ENCODE data around the gene FAM210B. TPM values are rescaled to one million over a fixed set of nuclear protein-coding genes. Genes with fewer than 3 reads are reported as not detected.
"Not testable (repeated sequence)": the region's sequence is repeated elsewhere in the genome, so short reads cannot be mapped to it uniquely, and the experiment has no call there.

Gene FAM210B
- polyA plus RNA-seq, 1 donor from 2014 or later, result 15.8 TPM

DNA sequence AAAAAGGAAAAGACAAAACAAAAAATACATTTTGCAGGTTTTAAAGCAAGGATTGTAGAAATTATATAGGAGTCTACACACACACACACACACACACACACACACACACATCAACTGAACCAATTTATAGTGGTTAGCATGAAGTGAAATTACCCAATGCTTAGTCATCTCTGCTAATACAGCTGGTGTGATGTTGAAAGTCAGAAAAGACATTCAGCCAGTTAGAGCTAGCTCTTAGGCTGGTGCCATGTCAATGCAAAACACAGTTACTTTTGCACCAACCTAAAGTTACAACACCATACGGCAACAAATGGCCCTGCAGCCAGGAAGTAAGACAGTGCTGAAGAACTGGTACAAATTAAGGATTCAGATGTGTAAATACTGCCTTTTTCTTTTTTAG, 15.2 kb downstream of the FAM210B start:
- Mint-ChIP-seq H3K9me3 (no peaks in the 10 kb centered on the region), H3K27ac (no peak overlapping the region), H3K36me3 (peaks cover 3% of the 10 kb centered on the region), H3K4me1 (peaks cover 0 to 4% (median 2%) of the 10 kb centered on the region in 3 donors), H3K4me3 (no peak overlapping the region), H3K27me3 (no peaks in the 10 kb centered on the region)

DNA sequence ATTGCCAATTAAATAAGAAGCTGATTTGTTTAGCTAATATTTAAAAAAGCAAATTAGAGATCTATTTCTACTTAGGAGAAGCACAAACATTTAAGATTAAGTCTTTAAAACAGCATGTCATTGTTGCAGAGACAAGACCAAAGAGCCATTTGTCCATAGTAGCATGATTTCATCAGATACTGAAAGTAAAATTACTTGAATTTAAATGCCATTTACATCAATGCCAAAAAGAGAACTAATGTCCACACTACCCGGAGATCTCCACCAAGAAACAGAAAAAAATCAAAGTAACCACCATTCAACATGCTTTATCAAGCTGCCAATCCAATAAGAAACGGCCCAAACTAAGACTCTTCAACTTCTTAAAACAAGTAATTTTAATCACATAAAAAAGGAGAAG, 17.6 kb downstream of the FAM210B start:
- Mint-ChIP-seq H3K4me3 (peak overlapping the region in 1 of 4 donors; percentile 9), H3K27ac (peak overlapping the region in 1 of 3 donors; percentile 25), H3K36me3 (peaks cover 3% of the 10 kb centered on the region), H3K27me3 (no peaks in the 10 kb centered on the region), H3K9me3 (no peaks in the 10 kb centered on the region), H3K4me1 (peaks cover 0 to 4% (median 3%) of the 10 kb centered on the region in 3 donors)

DNA sequence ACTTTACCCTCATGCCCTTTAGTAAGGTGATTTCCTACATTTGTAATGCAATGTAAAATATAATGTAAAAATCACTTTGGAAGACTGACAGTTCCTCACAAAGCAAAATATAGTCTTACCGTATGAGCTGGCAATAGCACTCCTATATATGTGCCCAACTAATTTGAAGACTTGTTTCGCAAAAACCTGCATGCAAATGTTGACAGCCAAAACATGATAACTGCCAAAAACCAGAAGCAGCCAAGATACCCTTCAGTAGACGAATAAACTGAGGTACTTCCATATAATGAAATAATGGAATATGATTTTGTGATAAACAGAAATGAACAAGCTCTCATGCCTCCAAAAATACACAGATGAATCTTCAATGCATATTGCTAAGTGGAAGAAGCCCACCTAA, 19.6 kb downstream of the FAM210B start:
- Mint-ChIP-seq H3K4me1 (peaks cover 0 to 3% (median 2%) of the 10 kb centered on the region in 3 donors), H3K36me3 (no peaks in the 10 kb centered on the region), H3K27ac (no peak overlapping the region), H3K27me3 (no peaks in the 10 kb centered on the region), H3K4me3 (no peak overlapping the region), H3K9me3 (no peaks in the 10 kb centered on the region)

DNA sequence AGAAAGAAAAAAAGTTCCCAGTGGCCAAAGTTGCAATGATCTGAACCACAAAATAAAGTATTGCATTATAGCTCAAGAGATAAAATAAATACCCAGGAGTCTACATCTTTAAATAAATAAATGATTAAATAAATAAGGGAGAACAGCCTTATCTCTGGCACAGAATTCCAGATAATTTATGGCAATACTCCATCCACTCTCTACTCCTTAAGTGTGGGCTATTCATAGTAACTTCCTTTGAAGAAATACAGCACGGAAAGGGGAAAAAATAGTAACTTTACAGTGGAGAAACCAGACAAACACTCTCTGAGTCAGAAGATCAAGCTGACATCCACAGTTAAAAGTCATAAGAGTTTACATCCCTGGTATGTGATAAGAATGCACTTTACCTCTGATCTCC, 21.6 kb downstream of the FAM210B start:
- H3K36me3 Mint-ChIP-seq, result peaks cover 3% of the 10 kb centered on the region
- no peaks in the 10 kb centered on the region for H3K27me3 Mint-ChIP-seq
- no peaks in the 10 kb centered on the region for H3K9me3 Mint-ChIP-seq
- H3K27ac Mint-ChIP-seq, result peak overlapping the region in 1 of 3 donors; percentile 39
- H3K4me1 Mint-ChIP-seq, result peaks cover 0 to 3% (median 0%) of the 10 kb centered on the region in 3 donors
- H3K4me3 Mint-ChIP-seq, result no peak overlapping the region

DNA sequence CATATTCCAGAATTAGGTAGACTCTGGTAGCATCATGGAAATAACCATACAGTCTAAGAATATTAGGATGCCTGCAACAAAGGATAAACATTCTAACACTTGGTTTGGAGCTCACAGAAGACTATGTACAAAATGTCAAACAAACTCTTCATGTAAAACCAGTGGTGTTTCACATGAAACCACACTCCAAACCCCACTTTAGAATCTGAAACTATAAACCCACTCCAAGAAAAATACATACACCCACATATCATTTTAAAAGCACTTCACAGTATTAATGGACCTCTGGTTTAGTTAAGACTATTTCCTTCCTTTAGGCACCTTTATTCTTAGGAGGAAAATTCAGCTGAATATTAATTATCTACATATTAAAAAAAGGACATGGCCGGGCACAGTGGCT, 22.7 kb downstream of the FAM210B start:
- Mint-ChIP-seq H3K9me3 (no peaks in the 10 kb centered on the region), H3K27ac (peak overlapping the region in 1 of 3 donors; percentile 82), H3K27me3 (no peaks in the 10 kb centered on the region), H3K4me1 (peaks cover 0 to 3% (median 0%) of the 10 kb centered on the region in 3 donors), H3K4me3 (no peak overlapping the region), H3K36me3 (peaks cover 4% of the 10 kb centered on the region)

DNA sequence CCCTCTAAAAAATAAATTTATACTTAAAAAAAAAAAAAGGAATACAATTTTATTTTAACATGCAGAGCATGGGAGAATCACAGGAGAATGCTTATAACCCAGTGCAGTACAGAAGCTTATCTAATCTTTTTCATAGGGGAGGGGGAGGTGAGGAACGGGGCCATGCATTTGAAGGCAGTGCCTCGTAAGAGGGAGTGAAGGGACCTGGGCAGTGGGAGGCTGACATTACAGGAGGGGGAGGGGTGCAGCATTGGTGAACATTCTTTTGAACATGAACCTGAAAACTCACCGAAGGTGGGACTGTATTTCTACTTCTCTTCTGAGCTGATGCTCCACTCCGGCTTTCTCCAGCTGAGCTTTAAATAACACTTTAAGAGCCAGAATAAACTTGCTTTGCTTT, 23.9 kb downstream of the FAM210B start:
- peaks cover 0 to 3% (median 0%) of the 10 kb centered on the region in 3 donors for H3K4me1 Mint-ChIP-seq
- H3K9me3 Mint-ChIP-seq, result no peaks in the 10 kb centered on the region
- H3K27me3 Mint-ChIP-seq, result no peaks in the 10 kb centered on the region
- H3K4me3 Mint-ChIP-seq, result no peak overlapping the region
- H3K27ac Mint-ChIP-seq, result no peak overlapping the region
- peaks cover 6% of the 10 kb centered on the region for H3K36me3 Mint-ChIP-seq

DNA sequence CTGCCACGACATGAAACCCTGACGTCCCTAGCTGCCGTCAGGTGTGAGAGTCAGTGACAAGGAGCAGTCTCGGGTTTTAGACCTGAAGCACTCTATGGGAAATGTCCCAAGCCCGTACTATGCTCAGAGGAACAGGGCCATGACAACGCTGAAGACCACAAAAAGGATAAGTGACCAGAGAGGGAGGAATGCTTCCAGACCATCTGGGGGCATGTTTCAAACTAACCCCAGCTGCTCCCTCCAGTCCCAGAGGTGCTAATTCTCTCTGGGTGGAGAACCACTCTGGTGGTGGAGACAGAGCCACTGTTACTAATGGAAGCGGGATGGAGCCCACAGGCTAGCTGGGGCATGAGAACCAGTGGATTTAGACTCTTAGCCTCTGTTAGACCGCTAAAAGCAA, 24.6 kb downstream of the FAM210B start:
- Mint-ChIP-seq H3K27ac (no peak overlapping the region), H3K27me3 (no peaks in the 10 kb centered on the region), H3K4me1 (peaks cover 0 to 3% (median 0%) of the 10 kb centered on the region in 3 donors), H3K9me3 (no peaks in the 10 kb centered on the region), H3K36me3 (peaks cover 6% of the 10 kb centered on the region), H3K4me3 (no peak overlapping the region)

DNA sequence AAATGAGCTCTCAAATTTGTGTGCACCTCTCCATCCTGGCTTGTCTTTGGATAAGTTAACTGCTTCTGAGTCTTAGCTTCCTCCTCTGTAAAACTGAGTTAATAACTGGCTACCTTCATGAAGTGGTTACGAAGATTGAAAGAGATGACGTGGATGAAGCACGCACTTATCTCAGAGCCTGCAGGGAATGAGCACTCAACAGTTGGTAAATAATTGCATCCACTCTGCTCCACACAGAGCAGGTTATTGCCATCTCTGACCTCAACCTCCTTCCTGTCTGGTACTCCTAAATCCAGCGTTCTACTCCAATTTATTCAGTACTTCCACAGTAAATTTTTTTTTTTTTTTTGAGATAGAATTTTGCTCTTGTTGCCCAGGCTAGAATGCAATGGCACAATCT, 26.4 kb downstream of the FAM210B start:
- no peak overlapping the region for H3K4me3 Mint-ChIP-seq
- H3K9me3 Mint-ChIP-seq, result no peaks in the 10 kb centered on the region
- H3K27ac Mint-ChIP-seq, result no peak overlapping the region
- peaks cover 0 to 7% (median 0%) of the 10 kb centered on the region in 3 donors for H3K4me1 Mint-ChIP-seq
- H3K27me3 Mint-ChIP-seq, result no peaks in the 10 kb centered on the region
- H3K36me3 Mint-ChIP-seq, result peaks cover 10% of the 10 kb centered on the region

DNA sequence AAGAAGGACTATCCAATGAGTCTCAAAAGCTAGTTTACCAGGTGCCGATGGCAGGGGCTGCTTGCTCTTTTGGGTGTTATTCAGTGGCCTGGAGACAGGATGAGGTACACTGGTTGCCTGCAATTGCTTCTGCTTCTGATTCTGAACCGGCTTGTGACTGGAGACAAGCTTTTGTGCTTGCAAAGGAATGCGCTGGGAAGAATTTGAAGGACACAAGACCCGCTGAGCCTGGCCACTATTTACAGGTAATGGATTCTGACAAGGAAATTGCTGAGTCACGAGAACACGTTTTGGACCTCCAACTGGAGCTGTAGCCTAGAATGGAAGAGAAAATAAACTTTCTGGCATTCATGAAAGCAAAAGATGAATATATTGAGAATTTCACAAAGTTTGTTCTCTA, 27.4 kb downstream of the FAM210B start:
- no peaks in the 10 kb centered on the region for H3K27me3 Mint-ChIP-seq
- H3K9me3 Mint-ChIP-seq, result no peaks in the 10 kb centered on the region
- peak overlapping the region in 1 of 4 donors; percentile 25 for H3K4me3 Mint-ChIP-seq
- no peak overlapping the region for H3K27ac Mint-ChIP-seq
- peaks cover 10% of the 10 kb centered on the region for H3K36me3 Mint-ChIP-seq
- H3K4me1 Mint-ChIP-seq, result peaks cover 0 to 9% (median 3%) of the 10 kb centered on the region in 3 donors

DNA sequence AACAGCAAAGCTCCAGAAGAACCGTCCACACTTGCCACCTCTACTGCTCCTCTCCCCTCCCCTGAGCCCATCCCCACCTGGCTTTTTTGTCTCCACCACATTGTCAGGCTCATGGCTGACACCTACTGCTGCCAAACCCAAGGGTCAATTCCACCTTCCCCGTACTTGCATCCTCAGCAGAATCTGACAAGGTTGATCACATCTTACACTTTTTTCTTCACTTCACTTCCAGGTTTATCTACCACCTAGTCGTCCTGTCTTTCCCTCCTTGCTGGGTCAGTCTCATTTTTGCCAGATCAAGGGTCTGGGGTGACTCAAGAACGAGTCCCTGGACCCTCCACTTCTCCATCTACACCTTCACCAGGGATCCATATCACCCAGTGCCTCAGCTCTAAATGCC, 30.1 kb downstream of the FAM210B start:
- Mint-ChIP-seq H3K27me3 (no peaks in the 10 kb centered on the region), H3K9me3 (no peaks in the 10 kb centered on the region), H3K27ac (no peak overlapping the region)

DNA sequence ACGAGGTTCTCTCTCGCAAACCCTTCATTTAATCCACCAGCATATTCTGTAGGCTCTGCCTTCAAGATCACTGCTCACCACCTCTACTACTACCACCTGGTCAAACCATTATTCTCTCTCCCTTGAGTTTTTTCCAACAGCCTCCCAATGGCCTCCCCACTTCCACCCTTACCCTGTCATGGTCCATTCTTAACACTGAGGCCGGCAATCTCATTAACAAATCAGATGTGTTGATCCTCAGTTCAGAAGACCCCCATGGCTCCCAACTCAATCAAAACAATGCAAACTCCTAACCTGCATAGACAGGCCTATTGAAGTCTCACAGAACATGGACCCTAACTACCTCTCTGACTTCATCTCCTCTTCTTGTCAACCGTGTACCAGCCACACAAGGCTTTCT, 31.0 kb downstream of the FAM210B start:
- peak overlapping the region in 2 of 4 donors; percentile 2 to 10 for H3K4me3 Mint-ChIP-seq
- H3K4me1 Mint-ChIP-seq, result peaks cover 5 to 22% (median 18%) of the 10 kb centered on the region in 3 donors
- H3K27me3 Mint-ChIP-seq, result no peaks in the 10 kb centered on the region
- H3K27ac Mint-ChIP-seq, result no peak overlapping the region
- H3K9me3 Mint-ChIP-seq, result no peaks in the 10 kb centered on the region
- peaks cover 13% of the 10 kb centered on the region for H3K36me3 Mint-ChIP-seq

More for the DNA sequence above, 30.1 kb downstream of the FAM210B start:
- H3K4me3 Mint-ChIP-seq, result no peak overlapping the region
- H3K4me1 Mint-ChIP-seq, result peaks cover 5 to 22% (median 15%) of the 10 kb centered on the region in 3 donors
- H3K36me3 Mint-ChIP-seq, result peaks cover 14% of the 10 kb centered on the region

DNA sequence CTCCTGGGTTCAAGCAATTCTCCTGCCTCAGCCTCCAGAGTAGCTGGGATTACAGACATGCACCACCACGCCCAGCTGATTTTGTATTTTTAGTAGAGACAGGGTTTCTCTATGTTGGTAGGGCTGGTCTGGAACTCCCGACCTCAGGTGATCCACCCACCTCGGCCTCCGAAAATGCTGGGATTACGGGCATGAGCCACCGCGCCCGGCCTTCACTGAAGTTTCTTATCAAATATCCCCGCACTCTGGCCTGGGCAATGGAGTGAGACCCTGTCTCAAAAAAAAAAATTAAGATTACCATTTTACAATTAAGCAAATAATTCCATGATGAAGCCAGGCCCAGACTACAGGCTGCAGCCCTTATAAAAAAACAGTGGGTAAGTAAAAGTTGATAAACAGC, 31.6 kb downstream of the FAM210B start:
- not testable (repeated sequence) for H3K9me3 Mint-ChIP-seq, H3K27me3 Mint-ChIP-seq, H3K4me3 Mint-ChIP-seq, H3K27ac Mint-ChIP-seq
- Mint-ChIP-seq H3K36me3 (peaks cover 11% of the 10 kb centered on the region), H3K4me1 (peaks cover 5 to 22% (median 21%) of the 10 kb centered on the region in 3 donors)

DNA sequence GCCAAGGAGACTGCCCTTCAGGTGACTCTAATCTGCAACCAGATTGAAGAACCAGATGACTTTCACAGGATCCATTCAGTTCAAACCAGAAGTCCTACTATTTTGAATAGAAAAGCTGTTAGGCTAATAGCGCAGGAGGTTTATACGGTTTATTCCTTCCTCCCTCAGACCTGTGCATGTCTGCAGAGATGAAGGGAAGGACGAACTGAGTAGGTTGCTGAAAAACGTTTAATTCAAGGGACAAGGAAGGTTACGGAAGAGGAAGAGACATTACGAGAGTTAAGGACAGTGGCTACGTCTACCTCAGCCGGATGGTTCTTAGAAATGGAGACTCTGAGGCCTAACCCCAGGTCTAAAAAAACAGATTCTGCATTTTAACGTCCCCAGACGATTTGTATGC, 32.3 kb downstream of the FAM210B start:
- Mint-ChIP-seq H3K27ac (no peak overlapping the region), H3K36me3 (peaks cover 11% of the 10 kb centered on the region), H3K4me1 (peaks cover 5 to 22% (median 21%) of the 10 kb centered on the region in 3 donors), H3K27me3 (no peaks in the 10 kb centered on the region), H3K9me3 (no peaks in the 10 kb centered on the region), H3K4me3 (no peak overlapping the region)

DNA sequence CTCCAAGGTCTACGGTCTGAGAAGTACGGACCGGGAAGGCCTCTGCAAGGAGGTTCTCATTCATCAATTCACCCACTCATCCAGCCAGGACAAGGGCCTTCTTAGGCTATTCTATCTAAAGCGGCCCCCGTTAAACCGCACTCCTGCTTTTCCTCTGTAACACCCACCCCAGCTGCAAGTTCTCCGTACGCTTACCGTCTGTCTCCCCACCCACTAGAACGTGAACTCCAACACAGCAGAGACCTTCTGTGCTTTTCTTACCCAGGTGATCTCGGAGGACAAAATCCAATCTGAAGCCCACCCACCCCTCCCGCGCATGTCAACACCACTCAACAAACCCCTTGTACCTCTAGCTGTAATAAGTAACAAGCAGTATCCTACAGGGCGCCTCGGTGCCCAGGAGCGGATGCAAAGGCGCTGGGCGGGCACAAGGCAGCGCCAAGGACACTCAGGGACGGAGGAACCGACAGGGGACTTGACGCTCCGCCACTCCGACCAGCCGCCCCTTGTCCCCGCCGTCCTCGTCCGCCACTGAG, 32.9 kb downstream of the FAM210B start:
- H3K9me3 Mint-ChIP-seq, result no peaks in the 10 kb centered on the region
- H3K36me3 Mint-ChIP-seq, result peaks cover 8% of the 10 kb centered on the region
- H3K27me3 Mint-ChIP-seq, result no peaks in the 10 kb centered on the region
- no peak overlapping the region for H3K27ac Mint-ChIP-seq
- peaks cover 5 to 22% (median 21%) of the 10 kb centered on the region in 3 donors for H3K4me1 Mint-ChIP-seq
- H3K4me3 Mint-ChIP-seq, result no peak overlapping the region

DNA sequence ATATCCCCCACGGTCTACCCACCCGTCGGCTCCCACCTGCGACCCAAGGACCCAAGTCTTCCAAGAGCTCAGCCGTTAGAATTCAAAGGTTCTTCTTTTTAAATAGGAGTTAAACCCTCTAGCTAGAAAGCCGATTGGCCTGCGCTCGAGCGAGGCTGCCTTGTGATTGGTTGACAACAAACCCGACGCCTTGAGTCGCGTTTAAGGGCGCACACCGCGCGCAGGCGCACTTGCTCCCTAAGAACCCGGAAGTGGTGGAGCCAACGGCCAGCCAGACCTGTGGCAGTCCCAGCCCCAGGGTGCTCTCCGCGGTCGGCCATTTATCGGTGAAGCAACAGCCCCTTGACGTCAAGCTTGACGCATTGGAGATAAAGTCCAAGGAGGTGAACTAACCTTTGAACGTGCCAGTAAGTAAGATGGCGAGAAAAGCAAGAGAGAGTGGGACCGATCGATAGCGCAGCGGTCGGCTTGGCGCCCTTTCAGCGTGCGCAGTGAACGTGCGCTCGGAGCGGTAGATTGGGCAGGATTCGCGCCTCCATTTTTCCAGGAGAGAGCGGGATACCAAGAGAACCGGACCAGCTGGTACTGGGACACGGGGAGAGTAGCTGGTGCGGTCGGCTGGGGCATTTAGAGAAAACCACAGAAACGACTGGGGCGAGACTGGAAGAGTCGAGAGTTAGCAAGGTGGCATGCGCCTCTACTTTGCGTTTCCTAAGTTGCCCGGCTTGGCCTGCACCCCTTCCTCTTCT, 33.5 kb downstream of the FAM210B start, which contains the start of the genes AURKA and CSTF1:
TSS of gene AURKA (minus strand) at position 84 of the 749 bp plus-strand sequence. CDS start 4,018 bp downstream, outside the sequence.
TSS of gene CSTF1 (plus strand) at position 514 of the 749 bp plus-strand sequence. CDS start 2,908 bp downstream, outside the sequence.
- Mint-ChIP-seq H3K36me3 (peaks cover 11% of the 10 kb centered on the region), H3K4me3 (no peak within 1 kb of the TSS), H3K27ac (peak within 1 kb of the TSS in 1 of 3 donors; percentile 46), H3K9me3 (no peaks in the 10 kb centered on the region), H3K27me3 (no peaks in the 10 kb centered on the region), H3K4me1 (peaks cover 5 to 22% (median 21%) of the 10 kb centered on the region in 3 donors)
